Inferior parietal cortex (tissue), 1 donor: ENCODE data around the gene GTF2A1.
A peak's percentile ranks its signal among the peaks of the same experiment; 100 is the strongest.
"Not testable (repeated sequence)": the region's sequence is repeated elsewhere in the genome, so short reads cannot be mapped to it uniquely, and the experiment has no call there.

Source experiments
- DNase-seq: peaks from one replicate; pipeline ENCODE4 v3.0.0-alpha.2; 2016; ENCODE audit errors: extremely low spot score

The GTF2A1 gene

GRCh38 chr14:81220830-81221578, at the start of gene GTF2A1:
Gene GTF2A1, minus strand, starts transcription at chr14:81220959. Its CDS starts 441 bp downstream, at chr14:81220518.
- DNase-seq, result peak; percentile 95

- DNase-seq, result no peak
Measured at GRCh38 chr14:81269979-81270375, 49.2 kb upstream of the GTF2A1 start.

GRCh38 chr14:81269100-81269978, 48.6 kb upstream of the GTF2A1 start:
- peak; percentile 82 for DNase-seq

- no peak for DNase-seq
Measured at GRCh38 chr14:81268016-81268416, 47.3 kb upstream of the GTF2A1 start.

GRCh38 chr14:81265636-81266169, 44.9 kb upstream of the GTF2A1 start:
- DNase-seq, result no peak

GRCh38 chr14:81264671-81265070, 43.9 kb upstream of the GTF2A1 start:
- no peak for DNase-seq

- DNase-seq, result no peak
Measured at GRCh38 chr14:81263777-81264410, 43.1 kb upstream of the GTF2A1 start.

GRCh38 chr14:81261176-81261575, 40.4 kb upstream of the GTF2A1 start:
- DNase-seq, result no peak

GRCh38 chr14:81260732-81261131, 40.0 kb upstream of the GTF2A1 start:
- no peak for DNase-seq

GRCh38 chr14:81256289-81256960, 35.7 kb upstream of the GTF2A1 start:
- no peak for DNase-seq

GRCh38 chr14:81252278-81252677, 31.5 kb upstream of the GTF2A1 start:
- DNase-seq, result no peak

- no peak for DNase-seq
Measured at GRCh38 chr14:81247271-81247766, 26.6 kb upstream of the GTF2A1 start.

- no peak for DNase-seq
Measured at GRCh38 chr14:81246461-81247270, 25.9 kb upstream of the GTF2A1 start.

GRCh38 chr14:81245771-81246170, 25.0 kb upstream of the GTF2A1 start:
- no peak for DNase-seq

- not testable (repeated sequence) for DNase-seq
Measured at GRCh38 chr14:81244431-81244830, 23.7 kb upstream of the GTF2A1 start.

GRCh38 chr14:81243499-81243898, 22.7 kb upstream of the GTF2A1 start:
- no peak for DNase-seq

- DNase-seq, result not testable (repeated sequence)
Measured at GRCh38 chr14:81236849-81237248, 16.1 kb upstream of the GTF2A1 start.

GRCh38 chr14:81236138-81236537, 15.4 kb upstream of the GTF2A1 start:
- DNase-seq, result no peak

- no peak for DNase-seq
Measured at GRCh38 chr14:81235096-81235495, 14.3 kb upstream of the GTF2A1 start.

- DNase-seq, result no peak
Measured at GRCh38 chr14:81234278-81234677, 13.5 kb upstream of the GTF2A1 start.
